ENCODE data around the gene THRA. TPM values are rescaled to one million over a fixed set of nuclear protein-coding genes. Genes with fewer than 3 reads are reported as not detected.

The THRA gene
- total RNA-seq, 1 experiment from 2014 or later, result 11.4 TPM

- no peaks in the 10 kb centered on the region for H3K9me2 ChIP-seq (ENCODE audit: insufficient read depth)
- no peak overlapping the region for H3K4me3 ChIP-seq
- H3K36me3 ChIP-seq (ENCODE audit: low read depth), result no peaks in the 10 kb centered on the region
- no peak overlapping the region for H2AFZ ChIP-seq
- peaks cover 15% of the 10 kb centered on the region; the same call in 1 of the 2 replicates for H3K4me1 ChIP-seq (replicated peaks; ENCODE audit: insufficient read depth)
- no TSS peak for BruUV-seq (replicated peaks)
- no peak overlapping the region for H3K4me2 ChIP-seq
- no peaks in the 10 kb centered on the region for H4K20me1 ChIP-seq (ENCODE audit: insufficient read depth)
- H3K27ac ChIP-seq, result no peak overlapping the region
- peaks cover 11% of the 10 kb centered on the region; the same call in 1 of the 2 replicates for H3F3A ChIP-seq (ENCODE audit: insufficient read depth, low read depth)
- TF ChIP-seq EZH2 (IDR thresholded peaks at IDR 0.05; ENCODE audit: low read depth), result no peak
- no peak for TF ChIP-seq CTCF (conservative IDR thresholded peaks at IDR 0.05)
- no peaks in the 10 kb centered on the region for H3K79me2 ChIP-seq (ENCODE audit: low read depth)
- POLR2A ChIA-PET (ENCODE audit: unreplicated experiment), result interaction anchor here (0.6 kb wide), 1 partner anchor 53 kb away, joined by 4 read pairs; no protein-coding TSS in a partner anchor
- CTCF ChIA-PET, result interaction anchor here (0.6 kb wide), 1 partner anchor 29 kb away, joined by 4 read pairs; no protein-coding TSS in a partner anchor
- peaks cover 13% of the 10 kb centered on the region; the same call in 1 of the 2 replicates for H3K27me3 ChIP-seq (ENCODE audit: insufficient read depth, low read depth)
- no peak for DNase-seq
- H3K9me3 ChIP-seq (ENCODE audit: insufficient read depth, low read depth), result no peaks in the 10 kb centered on the region
- intact Hi-C loops (cut with micrococcal nuclease; ENCODE audit: unreplicated experiment), result loop anchor here (5.0 kb wide), 1 partner anchor 52 kb away; no protein-coding TSS in a partner anchor
Observed at GRCh38 chr17:40059729-40060475, 2.9 kb upstream of the THRA start.

GRCh38 chr17:40060887-40061608 lies 1.7 kb upstream of the THRA start:
- DNase-seq, result no peak
- BruUV-seq (replicated peaks), result no TSS peak
- H3K27ac ChIP-seq, result no peak overlapping the region
- H2AFZ ChIP-seq, result no peak overlapping the region
- POLR2A ChIA-PET (ENCODE audit: unreplicated experiment), result no interaction called here
- TF ChIP-seq EZH2 (IDR thresholded peaks at IDR 0.05; ENCODE audit: low read depth), result no peak
- TF ChIP-seq CTCF (conservative IDR thresholded peaks at IDR 0.05), result no peak
- H3K4me1 ChIP-seq (replicated peaks; ENCODE audit: insufficient read depth), result peaks cover 24% of the 10 kb centered on the region; the same call in 1 of the 2 replicates
- peaks cover 13% of the 10 kb centered on the region; the same call in 1 of the 2 replicates for H3K27me3 ChIP-seq (ENCODE audit: insufficient read depth, low read depth)
- no peaks in the 10 kb centered on the region for H4K20me1 ChIP-seq (ENCODE audit: insufficient read depth)
- CTCF ChIA-PET, result no interaction called here
- no peaks in the 10 kb centered on the region for H3K9me3 ChIP-seq (ENCODE audit: insufficient read depth, low read depth)
- no peaks in the 10 kb centered on the region for H3K36me3 ChIP-seq (ENCODE audit: low read depth)
- no peaks in the 10 kb centered on the region for H3K9me2 ChIP-seq (ENCODE audit: insufficient read depth)
- H3K4me3 ChIP-seq, result no peak overlapping the region
- intact Hi-C loops (cut with micrococcal nuclease; ENCODE audit: unreplicated experiment), result loop anchor here (5.0 kb wide), 1 partner anchor 51 kb away; no protein-coding TSS in a partner anchor
- no peak overlapping the region for H3K4me2 ChIP-seq
- peaks cover 8% of the 10 kb centered on the region; the same call in 1 of the 2 replicates for H3F3A ChIP-seq (ENCODE audit: insufficient read depth, low read depth)
- H3K79me2 ChIP-seq (ENCODE audit: low read depth), result no peaks in the 10 kb centered on the region

- Histone ChIP-seq H3K79me2 (ENCODE audit: low read depth) (no peaks in the 10 kb centered on the region), H3K9me2 (ENCODE audit: insufficient read depth) (no peaks in the 10 kb centered on the region), H3K4me3 (no peak overlapping the region), H3K36me3 (ENCODE audit: low read depth) (no peaks in the 10 kb centered on the region), H3K9me3 (ENCODE audit: insufficient read depth, low read depth) (no peaks in the 10 kb centered on the region), H3K27ac (no peak overlapping the region), H2AFZ (no peak overlapping the region), H3K4me1 (replicated peaks; ENCODE audit: insufficient read depth) (peaks cover 24% of the 10 kb centered on the region; the same call in 1 of the 2 replicates), H3F3A (ENCODE audit: insufficient read depth, low read depth) (peaks cover 8% of the 10 kb centered on the region; the same call in 1 of the 2 replicates), H4K20me1 (ENCODE audit: insufficient read depth) (no peaks in the 10 kb centered on the region), H3K4me2 (no peak overlapping the region), H3K27me3 (ENCODE audit: insufficient read depth, low read depth) (peaks cover 13% of the 10 kb centered on the region; the same call in 1 of the 2 replicates)
- intact Hi-C loops (cut with micrococcal nuclease; ENCODE audit: unreplicated experiment), result loop anchor here (5.0 kb wide), 1 partner anchor 51 kb away; no protein-coding TSS in a partner anchor
- BruUV-seq (replicated peaks), result no TSS peak
- ChIA-PET CTCF (no interaction called here), POLR2A (ENCODE audit: unreplicated experiment) (no interaction called here)
- DNase-seq, result no peak
- TF ChIP-seq CTCF (conservative IDR thresholded peaks at IDR 0.05) (no peak), EZH2 (IDR thresholded peaks at IDR 0.05; ENCODE audit: low read depth) (no peak)
Observed at GRCh38 chr17:40061609-40062038, 1.1 kb upstream of the THRA start.
